ENCODE results near the gene PFKP.

- TF ChIP-seq CTCF (IDR thresholded peaks at IDR 0.05; ENCODE audit: low read depth, low read length): no peak
- TF ChIP-seq POLR2A (IDR thresholded peaks at IDR 0.05; ENCODE audit: extremely low read depth, insufficient read length): no peak
- TF ChIP-seq, protein P1, sequence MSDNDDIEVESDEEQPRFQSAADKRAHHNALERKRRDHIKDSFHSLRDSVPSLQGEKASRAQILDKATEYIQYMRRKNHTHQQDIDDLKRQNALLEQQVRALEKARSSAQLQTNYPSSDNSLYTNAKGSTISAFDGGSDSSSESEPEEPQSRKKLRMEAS (IDR thresholded peaks at IDR 0.05; ENCODE audit: low read depth, low read length): no peak
- TF ChIP-seq MYC (IDR thresholded peaks at IDR 0.05; ENCODE audit: low read depth, low read length): no peak
Observed at GRCh38 chr10:3169271-3169670, 101.9 kb downstream of the PFKP start.

All from NB4 (cell line).